Ramos (cell line): ENCODE data around the gene OLIG1.

ENCODE experiments used
- in situ Hi-C: fragments of 300-500 bp; cut with MboI; formaldehyde crosslinking; loops from one replicate; pipeline ENCODE4 v1.14.3; 2022; ENCODE audit warnings: low sequenced_read_pairs; ENCODE audit not compliant: unreplicated experiment

Gene OLIG1

DNA sequence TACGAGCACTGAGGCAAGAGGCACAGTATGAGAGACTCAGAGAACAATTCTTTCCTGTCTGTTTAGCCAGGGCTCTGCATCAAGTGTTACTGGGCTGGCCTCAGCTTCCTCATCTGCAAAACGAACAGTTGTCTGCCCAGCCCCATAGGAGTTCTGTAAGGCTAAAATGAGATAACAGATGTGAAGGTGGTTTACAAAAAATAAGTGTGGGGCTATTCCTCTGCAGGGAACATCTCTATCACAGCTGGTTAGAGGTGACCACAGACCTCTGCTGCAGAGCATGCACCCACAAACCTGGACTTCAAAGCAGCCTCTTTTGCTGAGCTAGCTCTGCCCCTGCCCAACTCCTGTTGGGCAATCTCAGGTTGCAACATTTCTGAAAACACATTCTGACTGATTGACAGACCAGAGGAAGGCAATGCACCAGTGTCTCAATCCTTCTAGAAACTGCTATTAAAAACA lies 10.5 kb upstream of the OLIG1 start:
- in situ Hi-C loops, result no loop called here

DNA sequence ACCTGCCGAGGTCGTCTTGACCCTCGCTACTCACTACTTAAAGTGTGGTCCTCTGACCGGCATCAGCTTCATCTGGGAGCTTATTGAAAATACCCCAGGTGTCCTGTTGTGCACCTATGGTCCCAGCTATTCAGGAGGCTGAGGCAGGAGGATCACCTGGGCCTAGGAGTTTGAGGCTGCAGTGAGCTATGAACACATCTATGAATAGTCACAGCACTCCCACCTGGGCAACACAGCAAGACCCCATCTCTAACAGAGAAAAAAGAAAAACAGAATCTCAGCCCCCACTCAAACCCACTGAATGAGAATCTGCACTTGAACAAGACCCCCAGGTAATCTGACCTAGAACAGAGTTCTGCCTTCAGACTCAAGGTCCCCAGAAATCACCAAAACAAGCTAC lies 8.7 kb upstream of the OLIG1 start:
- in situ Hi-C loops, result no loop called here

DNA sequence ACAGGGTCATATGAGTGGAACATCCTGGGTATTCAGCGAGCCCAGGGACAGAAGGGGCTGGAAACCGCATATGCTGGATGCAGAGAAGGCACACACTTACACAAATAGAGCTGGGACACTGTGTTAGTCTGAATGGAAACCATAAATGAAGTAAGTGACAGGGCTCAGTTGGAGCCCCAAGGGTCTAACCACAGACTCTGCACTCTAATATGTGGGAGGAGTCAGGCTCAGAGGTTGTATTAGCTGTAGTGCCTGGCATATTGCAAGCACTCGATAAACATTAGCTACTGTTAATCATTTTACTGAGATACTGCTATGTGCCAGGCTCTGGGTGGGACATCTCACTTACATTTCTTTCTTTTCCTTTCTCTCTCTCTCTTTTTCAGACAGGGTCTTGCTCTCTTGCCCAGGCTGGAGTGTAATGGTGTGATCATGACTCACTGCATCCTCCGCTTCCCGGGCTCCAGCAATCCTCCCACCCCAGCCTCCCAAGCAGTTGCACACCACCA lies 6.5 kb upstream of the OLIG1 start:
- in situ Hi-C loops, result no loop called here

DNA sequence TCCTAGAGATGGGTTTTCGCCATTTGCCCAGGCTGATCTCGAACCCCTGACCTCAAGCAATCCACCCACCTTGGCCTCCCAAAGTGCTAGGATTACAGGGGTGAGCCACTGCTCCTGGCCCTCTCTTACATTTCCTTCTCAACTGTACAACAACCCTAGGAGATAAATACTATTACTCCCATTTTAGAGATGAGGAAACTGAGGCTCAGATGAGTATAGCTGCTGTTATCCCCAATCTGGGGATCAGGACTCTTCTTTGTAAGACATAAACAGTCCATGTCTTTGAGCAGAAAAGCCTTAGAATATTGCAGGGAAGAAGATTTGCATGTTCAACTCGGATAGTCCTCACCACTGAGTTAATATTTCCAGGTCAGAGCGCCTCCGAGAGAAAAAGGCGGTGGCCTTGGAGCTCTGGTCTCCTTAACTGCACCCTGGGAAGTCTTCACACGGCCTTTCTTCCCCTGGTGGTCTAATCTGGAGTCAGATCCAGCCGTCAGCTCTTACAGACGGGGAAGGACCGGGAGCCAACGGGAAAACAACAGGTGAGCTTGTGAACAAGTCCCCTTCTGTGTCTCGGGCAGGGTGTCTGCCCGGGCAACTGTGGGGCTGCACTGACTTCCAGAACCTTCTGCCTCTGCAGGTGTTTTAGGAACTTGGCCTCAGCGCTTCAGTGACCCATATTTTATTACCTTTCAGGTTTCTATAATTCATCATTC lies 5.9 kb upstream of the OLIG1 start:
- in situ Hi-C loops, result no loop called here

GRCh38 chr21:33064623-33065390 lies 5.1 kb upstream of the OLIG1 start:
- in situ Hi-C loops, result no loop called here

DNA sequence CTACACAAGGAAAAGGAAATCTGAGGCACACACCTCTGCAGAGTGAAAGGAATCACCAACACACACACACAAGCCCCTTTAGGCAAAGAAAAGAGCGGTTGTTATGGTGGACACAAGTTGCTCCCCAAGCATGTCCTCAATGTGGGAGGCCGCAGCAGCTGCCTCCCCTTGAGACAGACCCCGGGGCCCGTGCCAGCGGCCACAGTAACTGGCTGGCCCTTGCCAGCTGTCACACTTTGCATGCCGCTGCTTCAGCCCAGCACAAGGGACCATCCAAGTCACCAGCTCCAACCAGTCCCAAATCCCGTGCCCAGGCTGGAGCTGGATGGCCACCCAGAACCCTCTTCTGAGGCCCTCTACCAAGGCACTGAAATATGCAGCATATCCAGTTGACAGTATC lies 2.9 kb upstream of the OLIG1 start:
- in situ Hi-C loops, result no loop called here

DNA sequence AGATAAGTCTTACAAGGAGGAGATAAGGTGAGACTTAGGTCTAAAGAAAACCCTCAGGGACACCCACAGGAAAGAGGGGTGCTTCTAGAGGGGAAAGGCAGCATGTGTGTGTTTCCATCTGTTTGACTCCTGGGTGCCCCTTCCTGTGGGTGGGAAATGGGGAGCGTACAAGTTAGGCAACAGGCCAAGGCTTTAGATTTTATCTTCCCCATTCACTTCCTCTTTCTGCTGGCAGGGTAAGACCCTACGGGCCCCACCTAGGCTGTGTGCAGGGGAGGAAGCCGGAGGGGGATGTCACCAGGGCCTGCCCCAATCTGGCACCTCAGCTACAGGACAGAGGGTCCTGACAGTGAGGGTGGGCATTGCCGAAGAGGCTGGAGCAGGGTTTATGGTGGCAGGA lies 2.5 kb upstream of the OLIG1 start:
- in situ Hi-C loops, result no loop called here

GRCh38 chr21:33069243-33069642 lies 698 bp upstream of the OLIG1 start:
- in situ Hi-C loops, result no loop called here

GRCh38 chr21:33069645-33069993 lies 322 bp upstream of the OLIG1 start:
- in situ Hi-C loops, result no loop called here

- in situ Hi-C loops, result no loop called here
These were observed 730 bp downstream of the OLIG1 start for GRCh38 chr21:33070744-33070997.

GRCh38 chr21:33070998-33071769 lies 1.2 kb downstream of the OLIG1 start:
- in situ Hi-C loops, result no loop called here

GRCh38 chr21:33071770-33072306 lies 1.9 kb downstream of the OLIG1 start:
- in situ Hi-C loops, result no loop called here

DNA sequence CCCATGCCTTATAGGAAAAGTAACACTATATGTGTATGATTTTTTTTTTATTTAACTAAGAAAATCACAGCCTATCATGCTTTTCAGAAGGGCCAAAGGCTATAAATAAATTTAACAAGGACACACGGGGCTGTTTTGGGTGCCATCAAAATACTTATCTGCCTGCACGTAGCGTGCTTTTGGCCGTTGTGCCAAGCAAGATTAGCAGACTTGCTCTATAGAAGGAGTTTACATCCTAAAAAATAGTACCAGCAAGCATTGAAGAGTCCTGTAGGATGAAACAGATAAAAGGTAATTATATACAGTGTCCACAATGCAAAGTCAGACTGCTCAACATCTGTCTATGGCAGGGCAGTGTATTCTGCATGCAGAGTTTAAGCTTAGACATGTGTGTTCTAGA lies 3.7 kb downstream of the OLIG1 start:
- in situ Hi-C loops, result no loop called here

DNA sequence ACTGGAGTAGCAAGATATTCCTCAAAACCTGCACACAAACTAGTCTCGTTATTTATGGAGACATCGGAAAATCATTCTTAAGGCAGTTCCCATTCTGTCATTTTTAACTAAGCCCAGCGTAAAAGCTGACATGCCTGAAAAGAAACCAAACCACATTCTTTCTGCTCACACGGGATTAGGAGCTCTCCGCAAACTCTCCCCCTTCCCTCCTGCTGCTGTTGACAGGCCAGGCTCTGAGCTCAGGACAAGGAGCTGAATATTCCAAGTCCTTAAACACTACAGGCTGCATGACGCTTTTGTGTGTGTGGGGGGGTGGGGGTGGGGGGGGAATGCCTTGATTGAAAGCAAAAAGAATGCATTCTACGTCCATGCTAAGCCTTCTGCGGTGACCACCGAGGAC lies 5.2 kb downstream of the OLIG1 start:
- in situ Hi-C loops, result no loop called here

DNA sequence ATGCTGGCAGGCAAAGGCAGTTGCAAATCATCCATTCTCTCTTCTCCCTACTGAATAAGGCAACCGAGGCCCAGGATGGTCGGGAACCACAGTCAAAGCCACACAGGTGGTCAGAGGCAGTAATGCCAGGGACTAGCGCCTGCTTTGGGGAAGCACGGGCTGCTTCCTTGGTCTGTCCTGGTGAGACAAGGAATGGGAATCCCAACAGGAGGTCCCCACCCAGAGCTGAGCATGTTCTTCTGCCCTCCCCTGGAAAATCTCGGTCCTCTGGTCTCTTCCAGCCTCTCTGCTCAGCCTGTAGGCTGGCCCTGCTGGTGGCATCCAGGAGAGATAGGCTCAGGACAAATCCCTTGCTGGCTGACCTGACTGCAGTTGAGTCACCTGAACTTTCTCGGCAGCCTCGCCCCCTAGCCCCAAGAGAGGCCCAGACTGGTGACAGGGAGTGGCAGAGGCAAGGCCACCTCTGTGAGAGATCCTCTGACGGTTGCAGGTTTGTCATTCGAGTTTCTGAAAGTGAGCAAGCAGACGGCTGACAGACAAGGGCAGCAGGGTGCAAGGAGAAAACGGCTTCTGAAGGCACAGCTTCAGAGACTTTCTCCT lies 5.8 kb downstream of the OLIG1 start:
- in situ Hi-C loops, result no loop called here

- in situ Hi-C loops, result no loop called here
These were observed 6.8 kb downstream of the OLIG1 start for GRCh38 chr21:33076600-33077329.

- in situ Hi-C loops, result no loop called here
These were observed 9.1 kb downstream of the OLIG1 start for GRCh38 chr21:33078907-33079582.

DNA sequence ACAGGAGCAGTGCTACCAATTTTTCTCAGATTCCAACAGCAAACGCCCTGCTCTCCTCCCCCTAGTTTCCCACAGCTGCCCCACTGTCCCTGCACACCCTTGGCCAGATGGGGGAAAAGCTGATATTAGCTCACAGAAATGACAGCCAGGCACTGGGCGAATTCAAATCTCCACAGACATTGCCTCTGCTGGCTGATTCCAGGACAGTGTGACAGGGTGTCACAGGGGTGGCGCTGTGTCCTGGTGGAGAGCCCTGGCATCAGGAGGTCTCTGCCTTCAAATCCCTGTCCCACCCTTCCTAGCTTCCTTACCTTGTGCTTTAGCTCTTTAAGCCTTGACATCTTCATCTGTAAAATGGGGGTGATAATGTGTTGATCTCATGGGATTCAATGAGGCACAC lies 10.4 kb downstream of the OLIG1 start:
- in situ Hi-C loops, result no loop called here

DNA sequence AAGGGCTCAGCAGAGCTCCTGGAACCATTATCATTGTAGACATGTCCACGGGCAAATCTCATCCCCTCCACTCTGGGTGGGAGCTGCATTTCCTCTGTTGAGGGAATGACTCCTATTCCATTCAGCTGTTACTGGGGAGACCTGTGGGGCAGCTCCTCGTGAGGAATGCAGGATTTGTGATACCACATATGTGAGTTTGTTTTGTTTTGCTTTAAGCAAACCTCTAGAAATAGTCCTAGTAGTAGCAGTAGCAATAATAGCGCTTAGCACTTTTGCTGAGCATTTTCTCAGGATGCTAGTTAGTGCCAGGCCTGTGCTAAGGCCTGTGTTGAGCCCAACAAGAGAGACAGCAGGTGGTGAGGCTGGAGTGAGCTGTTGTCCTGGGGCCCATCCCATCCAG lies 10.8 kb downstream of the OLIG1 start:
- in situ Hi-C loops, result no loop called here
